B cell (primary cell): ENCODE measurements around the gene SMIM3. TPM values are rescaled to one million over a fixed set of nuclear protein-coding genes. Genes with fewer than 3 reads are reported as not detected.
"Not testable (repeated sequence)": the region's sequence is repeated elsewhere in the genome, so short reads cannot be mapped to it uniquely, and the experiment has no call there.

Experiments
- ATAC-seq: fragments of 200-7000 bp; cut with Tn5 transposase; one replicate; pipeline ENCODE4 v1.10.0; 2021; ENCODE audit warnings: low read depth, mild to moderate bottlenecking, moderate number of reproducible peaks, moderate library complexity
- CTCF ChIA-PET: fragments of 350-600 bp; sonication (Branson Sonifier 250); formaldehyde crosslinking; loops from one replicate; lab custom pipeline; 2021; ENCODE audit warnings: antibody characterized with exemption, inconsistent platforms; lab: Charles Lee
- POLR2A ChIA-PET: fragments of 350-600 bp; sonication (Branson Sonifier 250); formaldehyde crosslinking; loops from one replicate; lab custom pipeline; 2021; ENCODE audit warnings: antibody characterized with exemption; lab: Charles Lee
- DNase-seq: peaks from one replicate; pipeline ENCODE4 v3.0.0; 2013
- H2AFZ ChIP-seq: 2 replicates; pipeline ENCODE4 v1.6.1; 2012; ENCODE audit warnings: mild to moderate bottlenecking, low read depth, low read length; ENCODE audit not compliant: insufficient read depth, poor library complexity, severe bottlenecking
- H3K27ac ChIP-seq, 2 donors: 1 replicate in 1 of 2; 2 replicates in 1 of 2; pipeline ENCODE4 v1.5.1; 2012 to 2013; ENCODE audit warnings: low read length in 2 of 2, mild to moderate bottlenecking in 2 of 2, moderate library complexity in 1 of 2
- H3K27me3 ChIP-seq, 4 experiments: fragments of 200-600 bp in 1 of 4; sonication (generic) in 1 of 4; replicated peaks in 1 of 4; 1 replicate in 2 of 4; 2 replicates in 2 of 4; pipeline versions ENCODE4 v1.6.1 to v1.7.0; 2013 to 2016; ENCODE audit warnings: low read length in 3 of 4, mild to moderate bottlenecking in 2 of 4, mixed read lengths in 1 of 4, moderate library complexity in 1 of 4; ENCODE audit not compliant: insufficient read depth in 4 of 4, control insufficient read depth in 3 of 4; ENCODE audit errors: control extremely low read depth in 1 of 4
- H3K36me3 ChIP-seq, 2 experiments: replicated peaks in 1 of 2; 1 replicate in 1 of 2; 2 replicates in 1 of 2; pipeline versions ENCODE4 v1.6.1 to v1.7.1; 2013; ENCODE audit warnings: low read length in 1 of 2; ENCODE audit not compliant: insufficient read depth in 2 of 2, control insufficient read depth in 1 of 2; ENCODE audit errors: control extremely low read depth in 1 of 2, extremely low read depth in 1 of 2
- H3K4me1 ChIP-seq, 2 donors: fragments of 200-600 bp in 1 of 2; sonication (generic) in 1 of 2; 1 replicate in 1 of 2; 2 replicates in 1 of 2; pipeline versions ENCODE4 v1.5.1 to v1.6.1; 2013 to 2017; ENCODE audit warnings: low read length in 2 of 2; ENCODE audit not compliant: control insufficient read depth in 2 of 2, insufficient read depth in 2 of 2
- H3K4me2 ChIP-seq: replicated peaks from 2 replicates; pipeline ENCODE3; 2012; ENCODE audit warnings: mild to moderate bottlenecking, low read depth, low read length; ENCODE audit not compliant: poor library complexity, severe bottlenecking
- H3K4me3 ChIP-seq, 5 experiments: fragments of 200-600 bp in 1 of 5; sonication (generic) in 1 of 5; 1 replicate in 3 of 5; 2 replicates in 2 of 5; pipeline versions ENCODE4 v1.5.1 to v1.7.0; 2011 to 2016; ENCODE audit warnings: low read length in 4 of 5, mild to moderate bottlenecking in 4 of 5, low read depth in 2 of 5, control low read depth in 1 of 5, moderate library complexity in 1 of 5; ENCODE audit not compliant: insufficient read depth in 1 of 5; ENCODE audit errors: control extremely low read depth in 1 of 5, extremely low read depth in 1 of 5
- H3K79me2 ChIP-seq: fragments of 200-600 bp; sonication (generic); one replicate; pipeline ENCODE4 v1.6.0; 2016; ENCODE audit warnings: low read length; ENCODE audit not compliant: control insufficient read depth, insufficient read depth
- H3K9ac ChIP-seq: fragments of 200-600 bp; sonication (generic); 2 replicates; pipeline ENCODE4 v1.6.1; 2017; ENCODE audit warnings: mild to moderate bottlenecking, low read length, moderate library complexity
- H3K9me3 ChIP-seq, 3 donors: one replicate each; pipeline versions ENCODE4 v1.6.1 to v1.7.1; 2013; ENCODE audit warnings: low read length in 2 of 3; ENCODE audit not compliant: control insufficient read depth in 2 of 3, insufficient read depth in 1 of 3; ENCODE audit errors: control extremely low read depth in 1 of 3
- H4K20me1 ChIP-seq: 2 replicates; pipeline ENCODE4 v1.6.0; 2012; ENCODE audit warnings: mild to moderate bottlenecking, low read length; ENCODE audit not compliant: insufficient read depth, control insufficient read depth, poor library complexity, severe bottlenecking
- H3K27ac Mint-ChIP-seq: one replicate; pipeline ENCODE4 v1.8.0; 2021; ENCODE audit warnings: mixed read lengths
- H3K27me3 Mint-ChIP-seq: one replicate; pipeline ENCODE4 v1.8.0; 2021; ENCODE audit warnings: mixed read lengths
- H3K4me1 Mint-ChIP-seq: one replicate; pipeline ENCODE4 v1.8.0; 2021; ENCODE audit warnings: mixed read lengths
- H3K4me3 Mint-ChIP-seq: one replicate; pipeline ENCODE4 v1.8.0; 2021; ENCODE audit warnings: mixed read lengths
- H3K9me3 Mint-ChIP-seq: one replicate; pipeline ENCODE4 v1.8.0; 2022; ENCODE audit warnings: mixed read lengths; ENCODE audit not compliant: insufficient read depth
- EZH2 ChIP-seq: IDR thresholded peaks from 2 replicates; pipeline ENCODE4 v1.6.1; 2012; ENCODE audit warnings: borderline replicate concordance, low read depth, mild to moderate bottlenecking, moderate library complexity, low read length; ENCODE audit not compliant: insufficient read depth, poor library complexity, severe bottlenecking
- WGBS: methylation state at CpG from one replicate; pipeline ENCODE4 v1.1.5; 2013; ENCODE audit warnings: missing lambda C conversion rate; ENCODE audit not compliant: insufficient coverage; 5-methylcytosine and 5-hydroxymethylcytosine counted together
- intact Hi-C: fragments of 100-400 bp; cut with micrococcal nuclease; formaldehyde crosslinking; loops from one replicate; pipeline ENCODE4 v1.10.0; 2022
- polyA plus RNA-seq: library from polyadenylated mRNA; depleted of rRNA; stranded (reverse); fragments of >200 nt; gene quantifications from 2 replicates; pipeline ENCODE4 v1.2.3, GENCODE V29; 2012
- total RNA-seq, 2 donors: library from RNA; stranded (reverse); fragments of 120-200 nt in 1 of 2; gene quantifications; 1 replicate in 1 of 2; 2 replicates in 1 of 2; pipeline versions ENCODE4 v1.2.3 to v1.2.4, GENCODE V29; 2013 to 2022
- TF ChIP-seq, protein P1 (sequence below): fragments of 200-600 bp; IDR thresholded peaks from one replicate; pipeline ENCODE4 v1.8.0; 2022; ENCODE audit warnings: antibody characterized with exemption, mild to moderate bottlenecking

SMIM3 gene
- total and polyA plus RNA-seq, 2 donors (not counting 1 experiment from before 2014, with no cell fraction given) = 0.37 TPM; not detected in 1

DNA sequence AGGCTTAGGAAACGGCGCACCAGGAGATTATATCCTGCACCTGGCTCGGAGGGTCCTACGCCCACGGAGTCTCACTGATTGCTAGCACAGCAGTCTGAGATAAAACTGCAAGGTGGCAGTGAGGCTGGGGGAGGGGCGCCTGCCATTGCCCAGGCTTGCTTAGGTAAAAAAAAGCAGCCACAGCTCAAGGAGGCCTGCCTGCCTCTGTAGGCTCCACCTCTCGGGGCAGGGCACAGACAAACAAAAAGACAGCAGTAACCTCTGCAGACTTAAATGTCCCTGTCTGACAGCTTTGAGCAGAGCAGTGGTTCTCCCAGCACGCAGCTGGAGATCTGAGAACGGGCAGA is 35.4 kb upstream of the SMIM3 start:
- H3K4me1 ChIP-seq, H3K27me3 Mint-ChIP-seq, H3K4me2 ChIP-seq, H3K27me3 ChIP-seq, H3K4me3 Mint-ChIP-seq, H3K4me3 ChIP-seq, H3K9ac ChIP-seq, H3K9me3 Mint-ChIP-seq, ATAC-seq, intact Hi-C loops, H3K27ac Mint-ChIP-seq, POLR2A ChIA-PET, DNase-seq, CTCF ChIA-PET, H2AFZ ChIP-seq, H3K9me3 ChIP-seq, H3K27ac ChIP-seq: not testable (repeated sequence)
- WGBS = 91% methylated on average over 5 of the region's 9 CpGs
- Histone ChIP-seq H4K20me1 (peaks cover 30% of the 10 kb centered on the region), H3K36me3 (peaks cover 0 to 13% of the 10 kb centered on the region in 2 experiments), H3K79me2 (peaks cover 42% of the 10 kb centered on the region)
- peaks cover 18% of the 10 kb centered on the region for H3K4me1 Mint-ChIP-seq

GRCh38 chr5:150750469-150750868 is 28.1 kb upstream of the SMIM3 start:
- TF ChIP-seq, protein P1, sequence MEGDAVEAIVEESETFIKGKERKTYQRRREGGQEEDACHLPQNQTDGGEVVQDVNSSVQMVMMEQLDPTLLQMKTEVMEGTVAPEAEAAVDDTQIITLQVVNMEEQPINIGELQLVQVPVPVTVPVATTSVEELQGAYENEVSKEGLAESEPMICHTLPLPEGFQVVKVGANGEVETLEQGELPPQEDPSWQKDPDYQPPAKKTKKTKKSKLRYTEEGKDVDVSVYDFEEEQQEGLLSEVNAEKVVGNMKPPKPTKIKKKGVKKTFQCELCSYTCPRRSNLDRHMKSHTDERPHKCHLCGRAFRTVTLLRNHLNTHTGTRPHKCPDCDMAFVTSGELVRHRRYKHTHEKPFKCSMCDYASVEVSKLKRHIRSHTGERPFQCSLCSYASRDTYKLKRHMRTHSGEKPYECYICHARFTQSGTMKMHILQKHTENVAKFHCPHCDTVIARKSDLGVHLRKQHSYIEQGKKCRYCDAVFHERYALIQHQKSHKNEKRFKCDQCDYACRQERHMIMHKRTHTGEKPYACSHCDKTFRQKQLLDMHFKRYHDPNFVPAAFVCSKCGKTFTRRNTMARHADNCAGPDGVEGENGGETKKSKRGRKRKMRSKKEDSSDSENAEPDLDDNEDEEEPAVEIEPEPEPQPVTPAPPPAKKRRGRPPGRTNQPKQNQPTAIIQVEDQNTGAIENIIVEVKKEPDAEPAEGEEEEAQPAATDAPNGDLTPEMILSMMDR = no peak
- no peak for TF ChIP-seq EZH2
- Histone ChIP-seq H3K4me1 (peaks cover 0 to 10% of the 10 kb centered on the region in 2 donors), H3K4me2 (no peak overlapping the region), H3K36me3 (peaks cover 24 to 46% of the 10 kb centered on the region in 2 experiments), H3K27me3 (no peaks in the 10 kb centered on the region), H2AFZ (no peak overlapping the region), H3K27ac (no peak overlapping the region), H3K4me3 (no peak overlapping the region), H3K9me3 (no peaks in the 10 kb centered on the region), H3K9ac (no peak overlapping the region), H4K20me1 (peaks cover 17% of the 10 kb centered on the region), H3K79me2 (peaks cover 57% of the 10 kb centered on the region)
- Mint-ChIP-seq H3K27me3 (no peaks in the 10 kb centered on the region), H3K4me3 (no peak overlapping the region), H3K27ac (no peak overlapping the region), H3K4me1 (peaks cover 36% of the 10 kb centered on the region), H3K9me3 (no peaks in the 10 kb centered on the region)
- DNase-seq = no peak
- CTCF ChIA-PET = interaction anchor here (1.0 kb wide), 1 partner anchor 289 kb away, joined by 3 read pairs; no protein-coding TSS in a partner anchor
- intact Hi-C loops = no loop called here
- 100% methylated on average over 1 of the region's 2 CpGs for WGBS
- no peak for ATAC-seq
- POLR2A ChIA-PET = no interaction called here
